HCT116 (cell line): ENCODE results near the gene DMBX1. TPM values are rescaled to one million over a fixed set of nuclear protein-coding genes. Genes with fewer than 3 reads are reported as not detected.
A peak's percentile ranks its signal among the peaks of the same experiment; 100 is the strongest.

ENCODE experiments used
- ATAC-seq: fragments of 200-7000 bp; cut with Tn5 transposase; 2 replicates; pipeline ENCODE4 v1.9.1; 2020; ENCODE audit warnings: mild to moderate bottlenecking, moderate library complexity
- BruUV-seq: library from RNA; stranded (reverse); fragments of 400-500 nt; replicated peaks from 2 replicates; lab custom pipeline; 2021; lab: Mats Ljungman, UMichigan
- CTCF ChIA-PET: fragments of 300-600 bp; sonication (Branson Sonifier 250); formaldehyde crosslinking; loops from one replicate; lab custom pipeline; 2021; ENCODE audit warnings: antibody characterized with exemption; lab: Charles Lee
- POLR2A ChIA-PET: fragments of 300-600, 350-600 bp; sonication (Branson Sonifier 250); formaldehyde crosslinking; loops from one replicate; lab custom pipeline; 2021; ENCODE audit warnings: antibody characterized with exemption; lab: Charles Lee
- RAD21 ChIA-PET, 2 experiments: fragments of 300-600 bp; sonication (Branson Sonifier 250); formaldehyde crosslinking; loops; one replicate each; lab custom pipeline; 2023; ENCODE audit warnings: low total read pairs in 2 of 2; ENCODE audit not compliant: uncharacterized antibody in 2 of 2, unreplicated experiment in 2 of 2, low non-redundant PET in 1 of 2; lab: Charles Lee
- DNase-seq: peaks from one replicate; pipeline ENCODE4 v3.0.0-alpha.2; 2010; ENCODE audit warnings: low read depth, low spot score
- H2AFZ ChIP-seq: fragments of 200-600 bp; shearing (Covaris generic), sonication (generic); 2 replicates; pipeline ENCODE4 v1.6.1; 2017; ENCODE audit warnings: low read depth, mixed run types, mixed read lengths, antibody characterized with exemption, low read length; ENCODE audit not compliant: poor library complexity, severe bottlenecking
- H3K27ac ChIP-seq: 2 replicates; pipeline ENCODE4 v1.5.1; 2012; ENCODE audit warnings: low read depth, low read length
- H3K27me3 ChIP-seq: fragments of 200-600 bp; sonication (generic); 2 replicates; pipeline ENCODE4 v1.6.1; 2016; ENCODE audit warnings: mixed run types, low read length, mixed read lengths; ENCODE audit not compliant: insufficient read depth
- H3K36me3 ChIP-seq, 2 experiments: fragments of 200-500 bp in 1 of 2; fragments of 200-600 bp in 1 of 2; sonication (Bioruptor generic) in 1 of 2; sonication (generic) in 1 of 2; 2 replicates each; pipeline versions ENCODE4 v1.5.1 to v1.6.1; 2014 to 2016; ENCODE audit warnings: low read length in 2 of 2, inconsistent platforms in 1 of 2, mixed read lengths in 1 of 2, mixed run types in 1 of 2; ENCODE audit not compliant: insufficient read depth in 2 of 2, control insufficient read depth in 1 of 2
- H3K4me1 ChIP-seq, 2 experiments: fragments of 200-600 bp in 1 of 2; sonication (generic) in 1 of 2; 2 replicates each; pipeline versions ENCODE4 v1.5.1 to v1.6.1; 2012 to 2017; ENCODE audit warnings: low read length in 2 of 2, inconsistent platforms in 1 of 2, mild to moderate bottlenecking in 1 of 2, mixed read lengths in 1 of 2, mixed run types in 1 of 2, moderate library complexity in 1 of 2; ENCODE audit not compliant: insufficient read depth in 2 of 2, control insufficient read depth in 1 of 2
- H3K4me2 ChIP-seq: fragments of 200-600 bp; sonication (generic); 2 replicates; pipeline ENCODE4 v1.6.1; 2017; ENCODE audit warnings: mixed run types, low read length, mixed read lengths
- H3K4me3 ChIP-seq, 2 experiments: fragments of 200-600 bp in 1 of 2; sonication (generic) in 1 of 2; replicated peaks in 1 of 2; 2 replicates each; pipeline ENCODE4 v1.5.1; 2011 to 2016; ENCODE audit warnings: low read length in 2 of 2, control low read depth in 1 of 2, low read depth in 1 of 2, mild to moderate bottlenecking in 1 of 2, mixed read lengths in 1 of 2, mixed run types in 1 of 2
- H3K79me2 ChIP-seq: fragments of 200-600 bp; sonication (generic); 2 replicates; pipeline ENCODE4 v1.6.1; 2017; ENCODE audit warnings: mild to moderate bottlenecking, mixed run types, low read length, moderate library complexity, mixed read lengths; ENCODE audit not compliant: insufficient read depth
- H3K9ac ChIP-seq: fragments of 200-600 bp; sonication (generic); 2 replicates; pipeline ENCODE4 v1.6.1; 2016; ENCODE audit warnings: low read length, mixed read lengths
- H3K9me2 ChIP-seq: fragments of 200-600 bp; sonication (generic), shearing (Covaris generic); 2 replicates; pipeline ENCODE4 v1.6.1; 2017; ENCODE audit warnings: mixed run types, mild to moderate bottlenecking, moderate library complexity; ENCODE audit not compliant: insufficient read depth
- H3K9me3 ChIP-seq, 2 experiments: fragments of 200-500 bp in 1 of 2; fragments of 200-600 bp in 1 of 2; sonication (Bioruptor generic) in 1 of 2; sonication (generic) in 1 of 2; 2 replicates each; pipeline ENCODE4 v1.6.1; 2014 to 2017; ENCODE audit warnings: low read length in 2 of 2, mixed read lengths in 2 of 2, inconsistent platforms in 1 of 2, low read depth in 1 of 2, mild to moderate bottlenecking in 1 of 2, mixed run types in 1 of 2, moderate library complexity in 1 of 2; ENCODE audit not compliant: control insufficient read depth in 1 of 2, insufficient read depth in 1 of 2
- H4K20me1 ChIP-seq: fragments of 200-600 bp; sonication (generic), shearing (Covaris generic); 2 replicates; pipeline ENCODE4 v1.6.1; 2017; ENCODE audit warnings: mixed run types, mild to moderate bottlenecking, moderate library complexity; ENCODE audit not compliant: insufficient read depth
- CBX3 ChIP-seq: IDR thresholded peaks from 2 replicates; pipeline ENCODE4 v1.6.1; 2012; ENCODE audit warnings: low read depth
- CEBPB ChIP-seq: IDR thresholded peaks from 2 replicates; pipeline ENCODE4 v1.6.1; 2012; ENCODE audit warnings: low read depth
- EGR1 ChIP-seq: IDR thresholded peaks from 2 replicates; pipeline ENCODE4 v1.6.1; 2012; ENCODE audit warnings: low read depth
- EZH2 ChIP-seq: fragments of 200-600 bp; sonication (generic); IDR thresholded peaks from 2 replicates; pipeline ENCODE4 v1.6.1; 2017; ENCODE audit warnings: antibody characterized with exemption, mixed run types
- FOSL1 ChIP-seq: IDR thresholded peaks from 2 replicates; pipeline ENCODE4 v1.6.1; 2012; ENCODE audit warnings: low read depth
- JUND ChIP-seq: IDR thresholded peaks from 2 replicates; pipeline ENCODE4 v1.6.1; 2012
- POLR2A ChIP-seq: IDR thresholded peaks from 2 replicates; pipeline ENCODE4 v1.7.0; 2011; ENCODE audit warnings: borderline replicate concordance; ENCODE audit not compliant: insufficient read depth, insufficient read length; ENCODE audit errors: extremely low read depth
- SIN3A ChIP-seq: IDR thresholded peaks from 2 replicates; pipeline ENCODE4 v1.6.1; 2012; ENCODE audit warnings: low read depth
- SP1 ChIP-seq: IDR thresholded peaks from 2 replicates; pipeline ENCODE4 v1.6.1; 2012; ENCODE audit warnings: low read depth
- ZFX ChIP-seq: fragments of 450-650 bp; IDR thresholded peaks from 2 replicates; pipeline ENCODE4 v1.6.1; 2017
- ZNF274 ChIP-seq: fragments of 200-500 bp; sonication (Bioruptor generic); IDR thresholded peaks from 2 replicates; pipeline ENCODE4 v1.6.1; 2014; ENCODE audit warnings: mild to moderate bottlenecking, low read depth, low read length, inconsistent platforms
- intact Hi-C: fragments of 100-400 bp; cut with micrococcal nuclease; formaldehyde crosslinking; loops from 2 replicates; pipeline ENCODE4 v1.10.0; 2022
- total RNA-seq: library from RNA; stranded (reverse); gene quantifications from one replicate; pipeline ENCODE4 v1.2.1, GENCODE V29; 2021; ENCODE audit not compliant: unreplicated experiment
- TF ChIP-seq, protein P1 (sequence below), 3 experiments: fragments of 200-600 bp in 1 of 3; sonication (generic) in 1 of 3; IDR thresholded peaks in 2 of 3; conservative IDR thresholded peaks in 1 of 3; 2 replicates each; pipeline ENCODE4 v1.5.1; 2012 to 2017; ENCODE audit warnings: low read depth in 2 of 3, low read length in 2 of 3, antibody characterized with exemption in 1 of 3, borderline replicate concordance in 1 of 3, control low read depth in 1 of 3, mild to moderate bottlenecking in 1 of 3, mixed read lengths in 1 of 3, mixed run types in 1 of 3, moderate library complexity in 1 of 3; ENCODE audit not compliant: insufficient read depth in 1 of 3
- TF ChIP-seq, protein P2 (sequence below): IDR thresholded peaks from 2 replicates; pipeline ENCODE4 v1.6.1; 2011; ENCODE audit warnings: mild to moderate bottlenecking, low read length, moderate library complexity; ENCODE audit not compliant: insufficient replicate concordance; ENCODE audit errors: extremely low read depth
- TF ChIP-seq, protein P3 (sequence below): IDR thresholded peaks from 2 replicates; pipeline ENCODE4 v1.6.1; 2012; ENCODE audit warnings: low read depth

Gene DMBX1
- total RNA-seq, 1 experiment from 2014 or later: 4.3 TPM

DNA sequence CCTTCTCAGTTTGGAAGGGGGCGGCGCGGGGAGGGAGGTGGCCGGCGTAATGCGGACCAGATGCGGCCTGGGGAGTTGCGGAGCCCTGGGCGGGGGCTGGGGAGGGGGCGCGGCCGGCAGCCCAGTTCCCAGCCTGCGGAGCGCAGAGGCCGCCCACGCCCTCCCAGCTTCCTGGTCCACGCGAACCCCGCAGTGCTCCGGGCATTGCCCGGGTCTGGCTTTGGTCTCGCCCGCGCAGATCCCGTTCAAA lies 695 bp downstream of the DMBX1 start:
- H4K20me1 ChIP-seq: no peaks in the 10 kb centered on the region
- H3K9me3 ChIP-seq: no peaks in the 10 kb centered on the region
- H3K9ac ChIP-seq: no peak overlapping the region
- no peaks in the 10 kb centered on the region for H3K27me3 ChIP-seq
- H2AFZ ChIP-seq: no peak overlapping the region
- H3K4me2 ChIP-seq: peak overlapping the region; percentile 93
- POLR2A ChIA-PET: no interaction called here
- H3K79me2 ChIP-seq: no peaks in the 10 kb centered on the region
- no peak overlapping the region for H3K27ac ChIP-seq
- CTCF ChIA-PET: no interaction called here
- no peak for ATAC-seq
- intact Hi-C loops: no loop called here
- no peaks in the 10 kb centered on the region for H3K9me2 ChIP-seq
- peaks cover 6 to 20% of the 10 kb centered on the region in 2 experiments; a peak in 3 of 4 replicates for H3K4me1 ChIP-seq
- no peaks in the 10 kb centered on the region for H3K36me3 ChIP-seq
- RAD21 ChIA-PET: no interaction called here
- no peak for DNase-seq
- TF ChIP-seq, protein P1, sequence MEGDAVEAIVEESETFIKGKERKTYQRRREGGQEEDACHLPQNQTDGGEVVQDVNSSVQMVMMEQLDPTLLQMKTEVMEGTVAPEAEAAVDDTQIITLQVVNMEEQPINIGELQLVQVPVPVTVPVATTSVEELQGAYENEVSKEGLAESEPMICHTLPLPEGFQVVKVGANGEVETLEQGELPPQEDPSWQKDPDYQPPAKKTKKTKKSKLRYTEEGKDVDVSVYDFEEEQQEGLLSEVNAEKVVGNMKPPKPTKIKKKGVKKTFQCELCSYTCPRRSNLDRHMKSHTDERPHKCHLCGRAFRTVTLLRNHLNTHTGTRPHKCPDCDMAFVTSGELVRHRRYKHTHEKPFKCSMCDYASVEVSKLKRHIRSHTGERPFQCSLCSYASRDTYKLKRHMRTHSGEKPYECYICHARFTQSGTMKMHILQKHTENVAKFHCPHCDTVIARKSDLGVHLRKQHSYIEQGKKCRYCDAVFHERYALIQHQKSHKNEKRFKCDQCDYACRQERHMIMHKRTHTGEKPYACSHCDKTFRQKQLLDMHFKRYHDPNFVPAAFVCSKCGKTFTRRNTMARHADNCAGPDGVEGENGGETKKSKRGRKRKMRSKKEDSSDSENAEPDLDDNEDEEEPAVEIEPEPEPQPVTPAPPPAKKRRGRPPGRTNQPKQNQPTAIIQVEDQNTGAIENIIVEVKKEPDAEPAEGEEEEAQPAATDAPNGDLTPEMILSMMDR (IDR thresholded peaks at IDR 0.05 in 2 of 3, conservative IDR thresholded peaks at IDR 0.05 in 1 of 3; ENCODE audit: borderline replicate concordance in 1 of 3, insufficient read depth in 1 of 3, low read depth in 2 of 3, low read length in 2 of 3): no peak
- TF ChIP-seq ZFX (no peak), CBX3 (no peak), JUND (no peak), SP1 (no peak), EGR1 (no peak), FOSL1 (no peak), EZH2 (no peak), SIN3A (no peak), CEBPB (no peak), ZNF274 (no peak), POLR2A (no peak)
- TF ChIP-seq, protein P2, sequence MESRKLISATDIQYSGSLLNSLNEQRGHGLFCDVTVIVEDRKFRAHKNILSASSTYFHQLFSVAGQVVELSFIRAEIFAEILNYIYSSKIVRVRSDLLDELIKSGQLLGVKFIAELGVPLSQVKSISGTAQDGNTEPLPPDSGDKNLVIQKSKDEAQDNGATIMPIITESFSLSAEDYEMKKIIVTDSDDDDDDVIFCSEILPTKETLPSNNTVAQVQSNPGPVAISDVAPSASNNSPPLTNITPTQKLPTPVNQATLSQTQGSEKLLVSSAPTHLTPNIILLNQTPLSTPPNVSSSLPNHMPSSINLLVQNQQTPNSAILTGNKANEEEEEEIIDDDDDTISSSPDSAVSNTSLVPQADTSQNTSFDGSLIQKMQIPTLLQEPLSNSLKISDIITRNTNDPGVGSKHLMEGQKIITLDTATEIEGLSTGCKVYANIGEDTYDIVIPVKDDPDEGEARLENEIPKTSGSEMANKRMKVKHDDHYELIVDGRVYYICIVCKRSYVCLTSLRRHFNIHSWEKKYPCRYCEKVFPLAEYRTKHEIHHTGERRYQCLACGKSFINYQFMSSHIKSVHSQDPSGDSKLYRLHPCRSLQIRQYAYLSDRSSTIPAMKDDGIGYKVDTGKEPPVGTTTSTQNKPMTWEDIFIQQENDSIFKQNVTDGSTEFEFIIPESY: no peak
- TF ChIP-seq, protein P3, sequence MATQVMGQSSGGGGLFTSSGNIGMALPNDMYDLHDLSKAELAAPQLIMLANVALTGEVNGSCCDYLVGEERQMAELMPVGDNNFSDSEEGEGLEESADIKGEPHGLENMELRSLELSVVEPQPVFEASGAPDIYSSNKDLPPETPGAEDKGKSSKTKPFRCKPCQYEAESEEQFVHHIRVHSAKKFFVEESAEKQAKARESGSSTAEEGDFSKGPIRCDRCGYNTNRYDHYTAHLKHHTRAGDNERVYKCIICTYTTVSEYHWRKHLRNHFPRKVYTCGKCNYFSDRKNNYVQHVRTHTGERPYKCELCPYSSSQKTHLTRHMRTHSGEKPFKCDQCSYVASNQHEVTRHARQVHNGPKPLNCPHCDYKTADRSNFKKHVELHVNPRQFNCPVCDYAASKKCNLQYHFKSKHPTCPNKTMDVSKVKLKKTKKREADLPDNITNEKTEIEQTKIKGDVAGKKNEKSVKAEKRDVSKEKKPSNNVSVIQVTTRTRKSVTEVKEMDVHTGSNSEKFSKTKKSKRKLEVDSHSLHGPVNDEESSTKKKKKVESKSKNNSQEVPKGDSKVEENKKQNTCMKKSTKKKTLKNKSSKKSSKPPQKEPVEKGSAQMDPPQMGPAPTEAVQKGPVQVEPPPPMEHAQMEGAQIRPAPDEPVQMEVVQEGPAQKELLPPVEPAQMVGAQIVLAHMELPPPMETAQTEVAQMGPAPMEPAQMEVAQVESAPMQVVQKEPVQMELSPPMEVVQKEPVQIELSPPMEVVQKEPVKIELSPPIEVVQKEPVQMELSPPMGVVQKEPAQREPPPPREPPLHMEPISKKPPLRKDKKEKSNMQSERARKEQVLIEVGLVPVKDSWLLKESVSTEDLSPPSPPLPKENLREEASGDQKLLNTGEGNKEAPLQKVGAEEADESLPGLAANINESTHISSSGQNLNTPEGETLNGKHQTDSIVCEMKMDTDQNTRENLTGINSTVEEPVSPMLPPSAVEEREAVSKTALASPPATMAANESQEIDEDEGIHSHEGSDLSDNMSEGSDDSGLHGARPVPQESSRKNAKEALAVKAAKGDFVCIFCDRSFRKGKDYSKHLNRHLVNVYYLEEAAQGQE: no peak
- TF ChIP-seq, all 23 proteins: peak for 0
- no TSS peak for BruUV-seq
- H3K4me3 ChIP-seq: peak overlapping the region; percentile 64 to 71
